ENCODE data around the gene STEEP1.
A peak's percentile ranks its signal among the peaks of the same experiment; 100 is the strongest.

STEEP1 gene

DNA sequence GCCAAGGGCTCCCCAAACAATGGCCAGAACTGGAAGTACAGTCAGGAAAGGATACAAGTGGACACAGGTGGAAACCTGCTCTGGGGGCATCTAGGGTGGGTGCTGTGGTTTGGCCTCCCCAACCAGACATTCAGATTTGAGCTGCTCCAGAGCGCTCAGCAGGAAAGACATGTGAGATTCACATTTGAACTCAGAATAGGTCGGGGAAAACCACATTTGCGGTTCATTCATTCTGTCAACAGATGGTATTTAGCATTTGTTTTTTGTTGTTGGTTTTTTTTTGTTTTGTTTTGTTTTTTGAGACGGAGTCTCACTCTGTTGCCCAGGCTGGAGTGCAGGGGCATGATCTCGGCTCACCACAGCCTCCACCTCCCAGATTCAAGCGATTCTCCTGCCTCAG lies 44.0 kb downstream of the STEEP1 start:
- H2AFZ ChIP-seq: no peak overlapping the region
- H3K9ac ChIP-seq: no peak overlapping the region
- H3K4me1 ChIP-seq: no peaks in the 10 kb centered on the region
- H3K36me3 ChIP-seq (ENCODE audit: control insufficient read depth, insufficient read depth, low read length): no peaks in the 10 kb centered on the region
- no peaks in the 10 kb centered on the region for H3K79me2 ChIP-seq
- H3K27ac ChIP-seq: no peak overlapping the region
- H3K4me3 ChIP-seq (ENCODE audit: low read depth, low read length): no peak overlapping the region
- no peak for TF ChIP-seq CTCF (IDR thresholded peaks at IDR 0.05)
- no peaks in the 10 kb centered on the region for H3K27me3 ChIP-seq (ENCODE audit: control insufficient read depth, insufficient read depth, low read length)
- H3K9me3 ChIP-seq (ENCODE audit: control insufficient read depth, low read length): no peaks in the 10 kb centered on the region
- no peak overlapping the region for H3K4me2 ChIP-seq (ENCODE audit: low read length)

- no peak overlapping the region for H3K4me2 ChIP-seq (ENCODE audit: low read length)
- no peak overlapping the region for H3K9ac ChIP-seq
- H3K4me1 ChIP-seq: no peaks in the 10 kb centered on the region
- H3K27ac ChIP-seq: no peak overlapping the region
- H2AFZ ChIP-seq: no peak overlapping the region
- H3K4me3 ChIP-seq (ENCODE audit: low read depth, low read length): no peak overlapping the region
- TF ChIP-seq CTCF (IDR thresholded peaks at IDR 0.05): no peak
- no peaks in the 10 kb centered on the region for H3K9me3 ChIP-seq (ENCODE audit: control insufficient read depth, low read length)
- no peaks in the 10 kb centered on the region for H3K79me2 ChIP-seq
- H3K27me3 ChIP-seq (ENCODE audit: control insufficient read depth, insufficient read depth, low read length): no peaks in the 10 kb centered on the region
- H3K36me3 ChIP-seq (ENCODE audit: control insufficient read depth, insufficient read depth, low read length): no peaks in the 10 kb centered on the region
Measured at GRCh38 chrX:119518371-119518770, 46.8 kb downstream of the STEEP1 start.

GRCh38 chrX:119516157-119516702 lies 49.0 kb downstream of the STEEP1 start:
- H3K4me1 ChIP-seq: no peaks in the 10 kb centered on the region
- peak overlapping the region; percentile 9 for H2AFZ ChIP-seq
- peak; percentile 70 for TF ChIP-seq CTCF (IDR thresholded peaks at IDR 0.05)
- H3K27ac ChIP-seq: no peak overlapping the region
- H3K4me3 ChIP-seq (ENCODE audit: low read depth, low read length): no peak overlapping the region
- no peaks in the 10 kb centered on the region for H3K27me3 ChIP-seq (ENCODE audit: control insufficient read depth, insufficient read depth, low read length)
- H3K36me3 ChIP-seq (ENCODE audit: control insufficient read depth, insufficient read depth, low read length): no peaks in the 10 kb centered on the region
- H3K9ac ChIP-seq: no peak overlapping the region
- no peak overlapping the region for H3K4me2 ChIP-seq (ENCODE audit: low read length)
- no peaks in the 10 kb centered on the region for H3K9me3 ChIP-seq (ENCODE audit: control insufficient read depth, low read length)
- H3K79me2 ChIP-seq: no peaks in the 10 kb centered on the region

- Histone ChIP-seq H3K4me2 (ENCODE audit: low read length) (no peak overlapping the region), H2AFZ (peak overlapping the region; percentile 42), H3K4me3 (ENCODE audit: low read depth, low read length) (no peak overlapping the region), H3K4me1 (no peaks in the 10 kb centered on the region), H3K36me3 (ENCODE audit: control insufficient read depth, insufficient read depth, low read length) (no peaks in the 10 kb centered on the region), H3K27me3 (ENCODE audit: control insufficient read depth, insufficient read depth, low read length) (no peaks in the 10 kb centered on the region), H3K79me2 (no peaks in the 10 kb centered on the region), H3K9ac (no peak overlapping the region), H3K9me3 (ENCODE audit: control insufficient read depth, low read length) (no peaks in the 10 kb centered on the region), H3K27ac (no peak overlapping the region)
- TF ChIP-seq CTCF (IDR thresholded peaks at IDR 0.05): peak; percentile 69
Measured at GRCh38 chrX:119512146-119512800, 52.9 kb downstream of the STEEP1 start.

- H3K4me3 ChIP-seq (ENCODE audit: low read depth, low read length): no peak overlapping the region
- H3K79me2 ChIP-seq: no peaks in the 10 kb centered on the region
- peaks cover 3% of the 10 kb centered on the region for H3K4me1 ChIP-seq
- H3K36me3 ChIP-seq (ENCODE audit: control insufficient read depth, insufficient read depth, low read length): no peaks in the 10 kb centered on the region
- H3K9ac ChIP-seq: no peak overlapping the region
- H2AFZ ChIP-seq: no peak overlapping the region
- TF ChIP-seq CTCF (IDR thresholded peaks at IDR 0.05): no peak
- no peaks in the 10 kb centered on the region for H3K27me3 ChIP-seq (ENCODE audit: control insufficient read depth, insufficient read depth, low read length)
- no peaks in the 10 kb centered on the region for H3K9me3 ChIP-seq (ENCODE audit: control insufficient read depth, low read length)
- no peak overlapping the region for H3K4me2 ChIP-seq (ENCODE audit: low read length)
- H3K27ac ChIP-seq: no peak overlapping the region
Measured at GRCh38 chrX:119507206-119507605, 58.0 kb downstream of the STEEP1 start.
